Stimulated activated CD4-positive, alpha-beta T cell treated with anti-CD3 and anti-CD28 coated beads, TNF-alpha, amount 100 ng/mL, for 1 hour (primary cell): ENCODE measurements around the gene MGA.

Experiments used
- DNase-seq, 3 donors: peaks; one replicate each; pipeline ENCODE4 v3.0.0-alpha.2; 2020; ENCODE audit warnings: low read depth in 3 of 3, low spot score in 1 of 3

MGA gene

GRCh38 chr15:41656188-41656587 is 4.0 kb upstream of the MGA start:
- no peak for DNase-seq

GRCh38 chr15:41658689-41659088 is 1.5 kb upstream of the MGA start:
- no peak for DNase-seq

- no peak for DNase-seq
These were observed 1.0 kb upstream of the MGA start for GRCh38 chr15:41659190-41659589.

GRCh38 chr15:41659855-41660234 is 360 bp upstream of the MGA start:
- DNase-seq: no peak

GRCh38 chr15:41661078-41661517 is 893 bp downstream of the MGA start:
- no peak for DNase-seq

GRCh38 chr15:41661518-41662225 is 1.5 kb downstream of the MGA start:
- peak; percentile 25 to 42 (median 37) for DNase-seq

GRCh38 chr15:41666353-41666920 is 6.2 kb downstream of the MGA start:
- no peak for DNase-seq

GRCh38 chr15:41669701-41670100 is 9.5 kb downstream of the MGA start:
- no peak for DNase-seq

- DNase-seq: no peak
These were observed 11.7 kb downstream of the MGA start for GRCh38 chr15:41671656-41672648.

- DNase-seq: no peak
These were observed 15.1 kb downstream of the MGA start for GRCh38 chr15:41675337-41675736.

GRCh38 chr15:41678742-41679141 is 18.5 kb downstream of the MGA start:
- DNase-seq: no peak

- DNase-seq: no peak
These were observed 23.8 kb downstream of the MGA start for GRCh38 chr15:41683955-41684354.

GRCh38 chr15:41688671-41689070 is 28.5 kb downstream of the MGA start:
- no peak for DNase-seq

GRCh38 chr15:41689083-41689482 is 28.9 kb downstream of the MGA start:
- no peak for DNase-seq

GRCh38 chr15:41689834-41690233 is 29.6 kb downstream of the MGA start:
- DNase-seq: no peak

- DNase-seq: no peak
These were observed 30.4 kb downstream of the MGA start for GRCh38 chr15:41690636-41691035.

- no peak for DNase-seq
These were observed 31.3 kb downstream of the MGA start for GRCh38 chr15:41691471-41691870.

- DNase-seq: no peak
These were observed 31.8 kb downstream of the MGA start for GRCh38 chr15:41692049-41692448.

GRCh38 chr15:41693757-41694156 is 33.6 kb downstream of the MGA start:
- no peak for DNase-seq

GRCh38 chr15:41695750-41696436 is 35.7 kb downstream of the MGA start:
- peak in 2 of 3 donors; percentile 3 to 9 for DNase-seq

GRCh38 chr15:41698779-41699178 is 38.6 kb downstream of the MGA start:
- no peak for DNase-seq
